Nucleus accumbens (tissue), 56 donors: Measurements from ENCODE around the gene TXNDC17.
A peak's percentile ranks its signal among the peaks of the same experiment; 100 is the strongest.

Source experiments
- DNase-seq, 56 donors: peaks; one replicate each; lab custom pipeline; 2025; lab: John Stamatoyannopoulos, UW

The TXNDC17 gene

GRCh38 chr17:6636616-6637457 is 4.0 kb upstream of the TXNDC17 start:
- no peak for DNase-seq

GRCh38 chr17:6637458-6637840 is 3.4 kb upstream of the TXNDC17 start:
- no peak for DNase-seq

- DNase-seq, result no peak
These were observed 2.6 kb upstream of the TXNDC17 start for GRCh38 chr17:6638046-6638908.

- DNase-seq, result peak in 3 of 56 donors; percentile 25 to 34 (median 27)
These were observed 1.8 kb upstream of the TXNDC17 start for GRCh38 chr17:6639014-6639585.

GRCh38 chr17:6639586-6640535 is 999 bp upstream of the TXNDC17 start:
- DNase-seq, result peak in 9 of 56 donors; percentile 11 to 76 (median 62)

GRCh38 chr17:6641247-6641863 is 495 bp downstream of the TXNDC17 start:
- peak in 1 of 56 donors; percentile 64 for DNase-seq

- DNase-seq, result no peak
These were observed 1.7 kb downstream of the TXNDC17 start for GRCh38 chr17:6642592-6642991.

- no peak for DNase-seq
These were observed 2.7 kb downstream of the TXNDC17 start for GRCh38 chr17:6643451-6644125.

- no peak for DNase-seq
These were observed 7.3 kb downstream of the TXNDC17 start for GRCh38 chr17:6648181-6648580.

- peak; percentile 45 to 96 (median 88) for DNase-seq
These were observed 10.6 kb downstream of the TXNDC17 start, which contains the start of the genes C17orf100 and MED31 for GRCh38 chr17:6651354-6651918. C17orf100 (plus strand) TSS chr17:6651762; CDS start chr17:6651914, 152 bp downstream. MED31 (minus strand) TSS chr17:6651605; CDS start chr17:6651528, 77 bp downstream.

- DNase-seq, result peak in 5 of 56 donors; percentile 32 to 63 (median 49)
These were observed 11.1 kb downstream of the TXNDC17 start for GRCh38 chr17:6651919-6652452.

- peak in 3 of 56 donors; percentile 25 to 61 (median 48) for DNase-seq
These were observed 14.2 kb downstream of the TXNDC17 start for GRCh38 chr17:6654841-6655731.

GRCh38 chr17:6655732-6656361 is 15.0 kb downstream of the TXNDC17 start:
- DNase-seq, result peak in 5 of 56 donors; percentile 20 to 55 (median 36)

- DNase-seq, result peak in 11 of 56 donors; percentile 18 to 74 (median 29)
These were observed 16.2 kb downstream of the TXNDC17 start for GRCh38 chr17:6656797-6657632.

GRCh38 chr17:6657633-6658287 is 16.9 kb downstream of the TXNDC17 start:
- DNase-seq, result peak in 2 of 56 donors; percentile 24 to 33
